ENCODE data around the gene ZC3HAV1. TPM values are rescaled to one million over a fixed set of nuclear protein-coding genes. Genes with fewer than 3 reads are reported as not detected.
A peak's percentile ranks its signal among the peaks of the same experiment; 100 is the strongest.
"Not testable (repeated sequence)": the region's sequence is repeated elsewhere in the genome, so short reads cannot be mapped to it uniquely, and the experiment has no call there.

Gene ZC3HAV1
- total RNA-seq, 1 donor from 2014 or later = 27.7 TPM

- DNase-seq (ENCODE audit: low read depth in 2 of 2) = no peak
Measured at GRCh38 chr7:139087212-139087611, 22.3 kb downstream of the ZC3HAV1 start.

GRCh38 chr7:139086454-139086853 lies 23.1 kb downstream of the ZC3HAV1 start:
- DNase-seq (ENCODE audit: low read depth in 2 of 2) = no peak

- no peak for DNase-seq (ENCODE audit: low read depth in 2 of 2)
Measured at GRCh38 chr7:139084709-139085108, 24.8 kb downstream of the ZC3HAV1 start.

GRCh38 chr7:139081584-139081983 lies 27.9 kb downstream of the ZC3HAV1 start:
- DNase-seq (ENCODE audit: low read depth in 2 of 2) = no peak

- DNase-seq (ENCODE audit: low read depth in 2 of 2) = peak in 1 of 2 donors; percentile 11
Measured at GRCh38 chr7:139080905-139081304, 28.6 kb downstream of the ZC3HAV1 start.

GRCh38 chr7:139079861-139080260 lies 29.7 kb downstream of the ZC3HAV1 start:
- no peak for DNase-seq (ENCODE audit: low read depth in 2 of 2)

- no peak for DNase-seq (ENCODE audit: low read depth in 2 of 2)
Measured at GRCh38 chr7:139078911-139079310, 30.6 kb downstream of the ZC3HAV1 start.

- DNase-seq (ENCODE audit: low read depth in 2 of 2) = peak in 1 of 2 donors; percentile 41
Measured at GRCh38 chr7:139078399-139078798, 31.1 kb downstream of the ZC3HAV1 start.

GRCh38 chr7:139077706-139078105 lies 31.8 kb downstream of the ZC3HAV1 start:
- not testable (repeated sequence) for DNase-seq (ENCODE audit: low read depth in 2 of 2)

GRCh38 chr7:139075871-139076686 lies 33.4 kb downstream of the ZC3HAV1 start:
- no peak for DNase-seq (ENCODE audit: low read depth in 2 of 2)

GRCh38 chr7:139075031-139075652 lies 34.4 kb downstream of the ZC3HAV1 start:
- DNase-seq (ENCODE audit: low read depth in 2 of 2) = peak; percentile 77 to 79

GRCh38 chr7:139072796-139073195 lies 36.7 kb downstream of the ZC3HAV1 start:
- no peak for DNase-seq (ENCODE audit: low read depth in 2 of 2)

GRCh38 chr7:139071680-139072079 lies 37.8 kb downstream of the ZC3HAV1 start:
- DNase-seq (ENCODE audit: low read depth in 2 of 2) = no peak

- DNase-seq (ENCODE audit: low read depth in 2 of 2) = no peak
Measured at GRCh38 chr7:139068544-139069399, 40.7 kb downstream of the ZC3HAV1 start.

GRCh38 chr7:139066315-139066714 lies 43.2 kb downstream of the ZC3HAV1 start:
- DNase-seq (ENCODE audit: low read depth in 2 of 2) = no peak

- DNase-seq (ENCODE audit: low read depth in 2 of 2) = no peak
Measured at GRCh38 chr7:139065323-139065722, 44.2 kb downstream of the ZC3HAV1 start.

GRCh38 chr7:139061416-139061815 lies 48.1 kb downstream of the ZC3HAV1 start:
- DNase-seq (ENCODE audit: low read depth in 2 of 2) = no peak

GRCh38 chr7:139060695-139061237 lies 48.8 kb downstream of the ZC3HAV1 start:
- no peak for DNase-seq (ENCODE audit: low read depth in 2 of 2)

GRCh38 chr7:139059905-139060304 lies 49.6 kb downstream of the ZC3HAV1 start:
- DNase-seq (ENCODE audit: low read depth in 2 of 2) = peak in 1 of 2 donors; percentile 63

GRCh38 chr7:139058943-139059342 lies 50.6 kb downstream of the ZC3HAV1 start:
- peak; percentile 25 to 72 for DNase-seq (ENCODE audit: low read depth in 2 of 2)

- DNase-seq (ENCODE audit: low read depth in 2 of 2) = no peak
Measured at GRCh38 chr7:139055674-139056073, 53.8 kb downstream of the ZC3HAV1 start.

- DNase-seq (ENCODE audit: low read depth in 2 of 2) = not testable (repeated sequence)
Measured at GRCh38 chr7:139054656-139055055, 54.9 kb downstream of the ZC3HAV1 start.
